Spleen (tissue), 11 donors: ENCODE measurements around the gene HIPK2. TPM values are rescaled to one million over a fixed set of nuclear protein-coding genes. Genes with fewer than 3 reads are reported as not detected.

Experiments
- DNase-seq: peaks from one replicate; pipeline ENCODE4 v3.0.0-alpha.2; 2020
- H3K27ac ChIP-seq, 8 donors: fragments of 200-600 bp; sonication (generic) in 7 of 8; 1 replicate in 4 of 8; 2 replicates in 4 of 8; pipeline versions ENCODE4 v1.5.0 to v1.8.0; 2016 to 2021; ENCODE audit warnings: inconsistent platforms in 4 of 8, mild to moderate bottlenecking in 4 of 8, moderate library complexity in 1 of 8
- H3K27me3 ChIP-seq, 7 donors: fragments of 200-600 bp; sonication (generic) in 6 of 7; replicated peaks in 1 of 7; 1 replicate in 4 of 7; 2 replicates in 3 of 7; pipeline versions ENCODE4 v1.5.0 to v1.8.0; 2016 to 2021; ENCODE audit warnings: inconsistent platforms in 3 of 7, mild to moderate bottlenecking in 1 of 7
- H3K36me3 ChIP-seq, 6 donors: fragments of 200-600 bp; sonication (generic) in 5 of 6; 1 replicate in 4 of 6; 2 replicates in 2 of 6; pipeline versions ENCODE4 v1.5.0 to v1.8.0; 2016 to 2021; ENCODE audit warnings: inconsistent platforms in 2 of 6
- H3K4me1 ChIP-seq, 6 donors: fragments of 200-600 bp; sonication (generic) in 5 of 6; 1 replicate in 3 of 6; 2 replicates in 3 of 6; pipeline versions ENCODE4 v1.5.0 to v1.8.0; 2016 to 2021; ENCODE audit warnings: inconsistent platforms in 3 of 6
- H3K4me3 ChIP-seq, 8 donors: fragments of 200-600 bp; sonication (generic) in 7 of 8; 1 replicate in 4 of 8; 2 replicates in 4 of 8; pipeline versions ENCODE4 v1.5.0 to v1.8.0; 2016 to 2021; ENCODE audit warnings: inconsistent platforms in 4 of 8, mild to moderate bottlenecking in 4 of 8, moderate library complexity in 2 of 8
- H3K9me3 ChIP-seq, 8 donors: fragments of 200-600 bp; sonication (generic) in 7 of 8; 1 replicate in 4 of 8; 2 replicates in 4 of 8; pipeline versions ENCODE4 v1.5.0 to v1.8.0; 2016 to 2021; ENCODE audit warnings: inconsistent platforms in 4 of 8
- POLR2A ChIP-seq, 3 donors: fragments of 450-650 bp; IDR thresholded peaks; one replicate each; pipeline ENCODE4 v1.5.1; 2017; ENCODE audit warnings: antibody characterized with exemption in 3 of 3, mild to moderate bottlenecking in 1 of 3
- POLR2AphosphoS5 ChIP-seq, 3 donors: sonication (generic); formaldehyde crosslinking; IDR thresholded peaks; one replicate each; pipeline ENCODE4 v1.5.1; 2017; ENCODE audit warnings: antibody characterized with exemption in 3 of 3
- WGBS, 5 donors: extraction: QIAGEN DNeasy Blood & Tissue Kit in 3 of 5; methylation state at CpG; one replicate each; pipeline versions ENCODE4 v1.1.5 to v1.1.7; 2013 to 2018; 5-methylcytosine and 5-hydroxymethylcytosine counted together
- intact Hi-C: fragments of 100-400 bp; cut with DNase I; formaldehyde crosslinking; loops from one replicate; pipeline ENCODE4 v1.15.0; 2023; ENCODE audit warnings: low total_unique reads
- polyA plus RNA-seq, 3 donors: library from polyadenylated mRNA; stranded (reverse); fragments of 200-250 nt; gene quantifications; one replicate each; pipeline ENCODE4 v1.2.1, GENCODE V29; 2013
- total RNA-seq, 7 donors: library from RNA; depleted of rRNA in 3 of 7; stranded (reverse); fragments of >200 nt in 3 of 7; fragmentation: NEBNext Ultra II Directional in 4 of 7; extraction: Animal tissue kit (Norgen Biotek cat#: 25700) in 4 of 7; gene quantifications; one replicate each; pipeline versions ENCODE4 v1.1.0 to v1.2.1, GENCODE V29; 2016 to 2021
- TF ChIP-seq, protein P1 (sequence below), 11 experiments: fragments of 200-600 bp in 7 of 11; fragments of 450-650 bp in 4 of 11; sonication (generic) in 4 of 11; IDR thresholded peaks in 8 of 11; conservative IDR thresholded peaks in 3 of 11; 1 replicate in 7 of 11; 2 replicates in 4 of 11; pipeline versions ENCODE4 v1.4.0 to v1.8.0; 2016 to 2021; ENCODE audit warnings: antibody characterized with exemption in 11 of 11, inconsistent platforms in 4 of 11, mild to moderate bottlenecking in 1 of 11
- donor health status: healthy with polysubstance abuse.
- donor health status: DM: no; HTN: no; CAD: no; lungs with moderate emphysema.
- donor health status: DM: no; HTN: no; CAD: no.
- donor health status: Bipolar disorder and iron deficiency.
- donor health status: healthy.
- donor health status: DM: no; HTN: no; CAD: no.
- donor health status: DM: yes; HTN: yes; CAD: no.

The HIPK2 gene
- total and polyA plus RNA-seq, 10 donors, result 1.7 to 97.5 (median 51.8) TPM

DNA sequence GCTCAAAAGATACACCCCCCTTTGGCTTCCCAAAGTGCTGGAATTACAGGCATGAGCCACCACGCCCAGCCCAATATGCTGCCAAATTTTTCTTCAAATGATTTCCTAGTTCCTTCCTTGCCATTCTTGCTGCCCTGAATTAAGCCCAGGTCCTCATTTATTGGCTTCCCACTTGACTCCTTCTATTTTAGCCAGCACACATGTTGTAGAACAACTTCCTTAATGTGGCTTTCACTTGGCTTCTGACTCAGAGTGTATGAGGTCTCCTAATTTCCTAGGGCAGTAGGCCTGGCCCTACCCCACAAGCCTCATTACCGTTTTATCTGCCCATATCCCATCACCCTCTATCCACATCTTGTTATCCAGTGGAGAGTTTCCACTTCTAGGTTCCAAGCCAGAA, 21.8 kb upstream of the HIPK2 start:
- no peak for TF ChIP-seq POLR2A (IDR thresholded peaks at IDR 0.05)
- TF ChIP-seq POLR2AphosphoS5 (IDR thresholded peaks at IDR 0.05), result no peak
- TF ChIP-seq, protein P1, sequence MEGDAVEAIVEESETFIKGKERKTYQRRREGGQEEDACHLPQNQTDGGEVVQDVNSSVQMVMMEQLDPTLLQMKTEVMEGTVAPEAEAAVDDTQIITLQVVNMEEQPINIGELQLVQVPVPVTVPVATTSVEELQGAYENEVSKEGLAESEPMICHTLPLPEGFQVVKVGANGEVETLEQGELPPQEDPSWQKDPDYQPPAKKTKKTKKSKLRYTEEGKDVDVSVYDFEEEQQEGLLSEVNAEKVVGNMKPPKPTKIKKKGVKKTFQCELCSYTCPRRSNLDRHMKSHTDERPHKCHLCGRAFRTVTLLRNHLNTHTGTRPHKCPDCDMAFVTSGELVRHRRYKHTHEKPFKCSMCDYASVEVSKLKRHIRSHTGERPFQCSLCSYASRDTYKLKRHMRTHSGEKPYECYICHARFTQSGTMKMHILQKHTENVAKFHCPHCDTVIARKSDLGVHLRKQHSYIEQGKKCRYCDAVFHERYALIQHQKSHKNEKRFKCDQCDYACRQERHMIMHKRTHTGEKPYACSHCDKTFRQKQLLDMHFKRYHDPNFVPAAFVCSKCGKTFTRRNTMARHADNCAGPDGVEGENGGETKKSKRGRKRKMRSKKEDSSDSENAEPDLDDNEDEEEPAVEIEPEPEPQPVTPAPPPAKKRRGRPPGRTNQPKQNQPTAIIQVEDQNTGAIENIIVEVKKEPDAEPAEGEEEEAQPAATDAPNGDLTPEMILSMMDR (IDR thresholded peaks at IDR 0.05 in 8 of 11, conservative IDR thresholded peaks at IDR 0.05 in 3 of 11), result no peak
- DNase-seq, result no peak
- Histone ChIP-seq H3K27me3 (peaks cover 0 to 7% (median 0%) of the 10 kb centered on the region in 7 donors), H3K4me1 (peaks cover 0 to 21% (median 9%) of the 10 kb centered on the region in 6 donors), H3K4me3 (no peak overlapping the region), H3K36me3 (no peaks in the 10 kb centered on the region), H3K27ac (peak overlapping the region in 1 of 8 donors; percentile 18), H3K9me3 (peaks cover 0 to 18% (median 10%) of the 10 kb centered on the region in 8 donors)
- WGBS, 5 donors, result 22 to 41% (median 31%) methylated on average over 2 of the region's 2 CpGs
- intact Hi-C loops, result no loop called here

DNA sequence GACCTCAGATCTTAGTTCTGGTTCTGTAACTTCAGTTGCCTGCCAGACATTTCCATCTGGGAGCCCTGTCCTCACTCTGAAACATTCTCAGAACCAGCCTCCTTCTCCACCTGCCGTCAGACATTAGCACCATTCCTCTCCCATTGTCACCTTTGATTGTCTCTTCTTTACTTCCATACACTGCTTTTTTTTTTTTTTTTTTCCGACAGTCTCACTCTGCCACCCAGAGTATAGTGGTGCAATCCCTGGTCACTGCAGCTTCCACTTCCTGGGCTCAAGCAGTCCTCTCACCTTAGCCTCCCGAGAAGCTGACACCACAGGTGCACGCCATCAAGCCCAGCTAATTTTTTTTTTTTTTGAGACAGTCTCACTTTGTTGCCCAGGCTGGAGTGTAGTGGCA, 21.1 kb upstream of the HIPK2 start:
- Histone ChIP-seq H3K36me3 (no peaks in the 10 kb centered on the region), H3K27ac (peak overlapping the region in 1 of 8 donors; percentile 2), H3K9me3 (peaks cover 0 to 11% (median 9%) of the 10 kb centered on the region in 8 donors), H3K4me1 (peaks cover 0 to 21% (median 9%) of the 10 kb centered on the region in 6 donors), H3K4me3 (no peak overlapping the region), H3K27me3 (peaks cover 0 to 7% (median 0%) of the 10 kb centered on the region in 7 donors)
- WGBS, 5 donors, result 65 to 91% (median 82%) methylated on average over 3 to 4 of the region's 4 CpGs
- no peak for DNase-seq
- TF ChIP-seq, protein P1 (IDR thresholded peaks at IDR 0.05 in 8 of 11, conservative IDR thresholded peaks at IDR 0.05 in 3 of 11), result no peak
- no peak for TF ChIP-seq POLR2A (IDR thresholded peaks at IDR 0.05)
- no peak for TF ChIP-seq POLR2AphosphoS5 (IDR thresholded peaks at IDR 0.05)
- intact Hi-C loops, result no loop called here

DNA sequence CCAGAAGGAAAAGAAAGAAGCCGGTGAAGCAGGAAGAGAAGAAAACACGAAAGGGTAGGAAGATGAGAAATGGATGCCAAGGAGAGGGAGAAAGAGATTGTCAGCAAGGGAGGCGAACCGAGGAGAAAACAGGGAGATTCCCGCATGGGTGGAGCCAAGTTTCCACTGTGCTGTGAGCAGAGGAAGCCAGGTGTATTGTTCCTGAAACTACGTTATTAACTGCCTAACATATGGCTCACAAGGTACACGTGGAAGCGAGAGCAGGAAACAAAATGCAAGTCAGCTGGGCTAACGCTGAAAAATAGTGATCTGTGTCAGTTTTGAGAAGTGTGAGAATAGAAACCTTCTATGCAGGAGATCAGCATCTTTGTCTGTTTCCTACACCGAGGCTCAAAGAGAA, 20.4 kb upstream of the HIPK2 start:
- TF ChIP-seq POLR2A (IDR thresholded peaks at IDR 0.05) (no peak), POLR2AphosphoS5 (IDR thresholded peaks at IDR 0.05) (no peak)
- TF ChIP-seq, protein P1 (IDR thresholded peaks at IDR 0.05 in 8 of 11, conservative IDR thresholded peaks at IDR 0.05 in 3 of 11), result no peak
- 42 to 53% (median 46%) methylated on average over 10 of the region's 10 CpGs for WGBS, 5 donors
- H3K4me3 ChIP-seq, result no peak overlapping the region

DNA sequence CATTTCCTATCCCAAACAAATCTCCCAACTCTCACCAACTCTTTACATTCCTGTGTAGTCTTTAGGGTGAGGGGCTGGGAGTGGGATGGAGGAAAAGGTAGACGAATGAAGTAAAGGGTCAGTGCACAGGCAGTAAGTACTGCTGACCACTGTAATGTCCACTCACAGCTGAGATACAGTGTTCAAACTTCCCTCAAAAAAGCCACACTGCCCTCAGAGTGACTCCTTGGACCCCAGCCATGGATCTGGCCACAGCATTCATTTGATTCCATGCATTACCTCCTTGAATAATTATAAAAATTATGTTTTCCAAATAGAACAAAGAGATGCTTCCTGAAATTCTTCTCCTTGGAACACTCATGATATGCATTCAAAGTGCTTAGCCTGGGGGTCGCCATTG, 19.8 kb upstream of the HIPK2 start:
- no peak for DNase-seq
- 79 to 88% (median 85%) methylated on average over 2 of the region's 2 CpGs for WGBS, 5 donors
- intact Hi-C loops, result no loop called here
- H3K27ac ChIP-seq, result no peak overlapping the region
- peaks cover 0 to 21% (median 9%) of the 10 kb centered on the region in 6 donors for H3K4me1 ChIP-seq
- H3K4me3 ChIP-seq, result no peak overlapping the region
- no peaks in the 10 kb centered on the region for H3K27me3 ChIP-seq
- TF ChIP-seq POLR2AphosphoS5 (IDR thresholded peaks at IDR 0.05), result no peak
- TF ChIP-seq, protein P1 (IDR thresholded peaks at IDR 0.05 in 8 of 11, conservative IDR thresholded peaks at IDR 0.05 in 3 of 11), result no peak
- no peak for TF ChIP-seq POLR2A (IDR thresholded peaks at IDR 0.05)
- no peaks in the 10 kb centered on the region for H3K9me3 ChIP-seq
- H3K36me3 ChIP-seq, result no peaks in the 10 kb centered on the region

More for the DNA sequence above, 20.4 kb upstream of the HIPK2 start:
- intact Hi-C loops, result no loop called here
- Histone ChIP-seq H3K4me1 (peaks cover 0 to 21% (median 9%) of the 10 kb centered on the region in 6 donors), H3K36me3 (no peaks in the 10 kb centered on the region), H3K9me3 (peaks cover 0 to 6% (median 3%) of the 10 kb centered on the region in 8 donors), H3K27ac (no peak overlapping the region), H3K27me3 (peaks cover 0 to under 1% (median 0%) of the 10 kb centered on the region in 7 donors)
- no peak for DNase-seq
